Endothelial cell of umbilical vein (primary cell): ENCODE results near the gene PTPRT. TPM values are rescaled to one million over a fixed set of nuclear protein-coding genes. Genes with fewer than 3 reads are reported as not detected.

Experiments
- BruUV-seq: library from RNA; stranded (reverse); fragments of 400-500 nt; replicated peaks from 2 replicates; lab custom pipeline; 2021; lab: Mats Ljungman, UMichigan
- CTCF ChIA-PET: fragments of 300-600, 350-600 bp; sonication (Branson Sonifier 250); formaldehyde crosslinking; loops from one replicate; lab custom pipeline; 2021; ENCODE audit warnings: antibody characterized with exemption, inconsistent platforms; lab: Charles Lee
- POLR2A ChIA-PET: fragments of 300-600, 350-600 bp; sonication (Branson Sonifier 250); formaldehyde crosslinking; loops from one replicate; lab custom pipeline; 2021; ENCODE audit warnings: antibody characterized with exemption, inconsistent platforms; lab: Charles Lee
- DNase-seq: peaks from one replicate; pipeline ENCODE4 v3.0.0-alpha.2; 2011; ENCODE audit warnings: low read depth, low spot score
- FAIRE-seq: peaks from 2 replicates; lab custom pipeline; 2011; peaks lifted over from hg19 to GRCh38; lab: Jason Lieb, UNC
- H2AFZ ChIP-seq: 2 replicates; pipeline ENCODE4 v1.6.0; 2012; ENCODE audit warnings: low read depth, low read length, control low read depth, inconsistent platforms
- H3K27ac ChIP-seq: 2 replicates; pipeline ENCODE4 v1.5.1; 2011; ENCODE audit warnings: low read depth, mild to moderate bottlenecking, control low read depth, low read length, moderate library complexity; ENCODE audit not compliant: insufficient read depth
- H3K27me3 ChIP-seq, 2 experiments: 2 replicates each; pipeline versions ENCODE4 v1.6.0 to v1.6.1; 2011; ENCODE audit warnings: low read length in 2 of 2, mixed read lengths in 1 of 2; ENCODE audit not compliant: control insufficient read depth in 2 of 2, insufficient read depth in 2 of 2
- H3K36me3 ChIP-seq, 2 experiments: 2 replicates in 1 of 2; 3 replicates in 1 of 2; pipeline ENCODE4 v1.5.1; 2011; ENCODE audit warnings: low read length in 2 of 2, mild to moderate bottlenecking in 1 of 2, moderate library complexity in 1 of 2; ENCODE audit not compliant: control insufficient read depth in 2 of 2, insufficient read depth in 2 of 2; ENCODE audit errors: extremely low read depth in 1 of 2
- H3K4me1 ChIP-seq: 3 replicates; pipeline ENCODE4 v1.5.1; 2011; ENCODE audit warnings: mild to moderate bottlenecking, low read length; ENCODE audit not compliant: control insufficient read depth, insufficient read depth; ENCODE audit errors: extremely low read depth
- H3K4me2 ChIP-seq: 2 replicates; pipeline ENCODE4 v1.6.1; 2011; ENCODE audit warnings: low read length, control low read depth, mixed read lengths; ENCODE audit not compliant: insufficient read depth
- H3K4me3 ChIP-seq, 3 experiments: fragments of 200-600 bp in 1 of 3; sonication (generic), shearing (Covaris generic) in 1 of 3; replicated peaks in 1 of 3; 2 replicates each; pipeline ENCODE4 v1.5.1; 2011 to 2016; ENCODE audit warnings: control low read depth in 3 of 3, low read length in 3 of 3, mild to moderate bottlenecking in 2 of 3, inconsistent platforms in 1 of 3, low read depth in 1 of 3, moderate library complexity in 1 of 3; ENCODE audit not compliant: insufficient read depth in 1 of 3
- H3K79me2 ChIP-seq: 2 replicates; pipeline ENCODE4 v1.6.0; 2012; ENCODE audit warnings: low read length, inconsistent platforms; ENCODE audit not compliant: control insufficient read depth, insufficient read depth
- H3K9ac ChIP-seq: replicated peaks from 2 replicates; pipeline ENCODE3; 2011; ENCODE audit warnings: low read length, control low read depth; ENCODE audit not compliant: insufficient read depth; ENCODE audit errors: extremely low read depth
- H3K9me1 ChIP-seq: replicated peaks from 3 replicates; pipeline ENCODE4 v1.6.0; 2011; ENCODE audit warnings: mild to moderate bottlenecking, low read length; ENCODE audit not compliant: control insufficient read depth, insufficient read depth; ENCODE audit errors: extremely low read depth
- H3K9me3 ChIP-seq: replicated peaks from 2 replicates; pipeline ENCODE4 v1.5.1; 2012; ENCODE audit warnings: low read length, inconsistent platforms; ENCODE audit not compliant: control insufficient read depth, insufficient read depth
- H4K20me1 ChIP-seq: replicated peaks from 2 replicates; pipeline ENCODE3; 2011; ENCODE audit warnings: mild to moderate bottlenecking, low read length; ENCODE audit not compliant: control insufficient read depth, insufficient read depth; ENCODE audit errors: extremely low read depth
- EZH2 ChIP-seq: IDR thresholded peaks from 2 replicates; pipeline ENCODE4 v1.6.1; 2012; ENCODE audit warnings: borderline replicate concordance, low read depth, mild to moderate bottlenecking, moderate library complexity, low read length, inconsistent platforms; ENCODE audit not compliant: severe bottlenecking
- FOS ChIP-seq: IDR thresholded peaks from 2 replicates; pipeline ENCODE4 v1.6.1; 2011; ENCODE audit warnings: mild to moderate bottlenecking, low read length, moderate library complexity, borderline replicate concordance; ENCODE audit not compliant: insufficient read depth
- GATA2 ChIP-seq: IDR thresholded peaks from 2 replicates; pipeline ENCODE4 v1.7.0; 2011; ENCODE audit warnings: low read depth, mild to moderate bottlenecking, moderate library complexity, mixed read lengths, low read length; ENCODE audit not compliant: insufficient read length, insufficient read depth
- JUN ChIP-seq: IDR thresholded peaks from 2 replicates; pipeline ENCODE4 v1.6.1; 2011; ENCODE audit warnings: borderline replicate concordance, low read depth; ENCODE audit not compliant: insufficient read length, insufficient read depth
- MYC ChIP-seq: IDR thresholded peaks from one replicate; pipeline ENCODE4 v1.6.1; 2011; ENCODE audit warnings: mild to moderate bottlenecking, low read depth, low read length
- POLR2A ChIP-seq: IDR thresholded peaks from 2 replicates; pipeline ENCODE4 v1.6.1; 2012; ENCODE audit warnings: low read depth, mild to moderate bottlenecking, control low read depth, low read length
- POLR2AphosphoS5 ChIP-seq: IDR thresholded peaks from 2 replicates; pipeline ENCODE4 v1.6.1; 2012; ENCODE audit warnings: low read depth, mild to moderate bottlenecking, control low read depth, low read length, moderate library complexity; ENCODE audit not compliant: insufficient read depth
- dilution Hi-C: fragments of 300-500 bp; cut with MboI; formaldehyde crosslinking; loops from one replicate; pipeline ENCODE4 v1.15.0; 2019; ENCODE audit warnings: low sequenced_read_pairs; ENCODE audit not compliant: extremely low pct_ligation_motif_present
- intact Hi-C: fragments of 100-400 bp; cut with micrococcal nuclease; formaldehyde crosslinking; loops from one replicate; pipeline ENCODE4 v1.10.0; 2022
- polyA plus RNA-seq, 4 experiments: library from polyadenylated mRNA; depleted of rRNA in 3 of 4; stranded (reverse) in 3 of 4; unstranded in 1 of 4; fragments of >200 nt; gene quantifications; 2 replicates each; pipeline versions ENCODE4 v1.2.1 to v1.2.3, GENCODE V29; 2011 to 2012; ENCODE audit warnings: missing spikeins in 1 of 4
- total RNA-seq: library from RNA; stranded (reverse); gene quantifications from 2 replicates; pipeline ENCODE4 v1.2.3, GENCODE V29; 2021
- TF ChIP-seq, protein P1 (sequence below): IDR thresholded peaks from 2 replicates; pipeline ENCODE4 v1.6.1; 2011; ENCODE audit not compliant: insufficient read depth, insufficient read length
- TF ChIP-seq, protein P2 (sequence below), 2 donors: IDR thresholded peaks; 1 replicate in 1 of 2; 2 replicates in 1 of 2; pipeline ENCODE4 v1.5.1; 2011; ENCODE audit warnings: low read length in 2 of 2, mild to moderate bottlenecking in 2 of 2, moderate library complexity in 2 of 2, control low read depth in 1 of 2, inconsistent platforms in 1 of 2, low read depth in 1 of 2; ENCODE audit not compliant: insufficient read depth in 1 of 2; ENCODE audit errors: extremely low read depth in 1 of 2

The PTPRT gene
- total and polyA plus RNA-seq, 2 donors (not counting 3 experiments of a cell fraction or from before 2014, with no cell fraction given) = not detected

- Histone ChIP-seq H3K27me3 (no peaks in the 10 kb centered on the region), H4K20me1 (no peaks in the 10 kb centered on the region), H3K4me3 (no peak overlapping the region), H2AFZ (no peak overlapping the region), H3K79me2 (no peaks in the 10 kb centered on the region), H3K9ac (no peak overlapping the region), H3K4me2 (no peak overlapping the region), H3K27ac (no peak overlapping the region), H3K4me1 (no peaks in the 10 kb centered on the region), H3K36me3 (no peaks in the 10 kb centered on the region), H3K9me1 (no peaks in the 10 kb centered on the region), H3K9me3 (peaks cover 5% of the 10 kb centered on the region)
- TF ChIP-seq JUN (no peak), EZH2 (no peak), GATA2 (no peak), POLR2A (no peak), FOS (no peak), POLR2AphosphoS5 (no peak), MYC (no peak)
- TF ChIP-seq, protein P1, sequence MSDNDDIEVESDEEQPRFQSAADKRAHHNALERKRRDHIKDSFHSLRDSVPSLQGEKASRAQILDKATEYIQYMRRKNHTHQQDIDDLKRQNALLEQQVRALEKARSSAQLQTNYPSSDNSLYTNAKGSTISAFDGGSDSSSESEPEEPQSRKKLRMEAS = no peak
- TF ChIP-seq, protein P2, sequence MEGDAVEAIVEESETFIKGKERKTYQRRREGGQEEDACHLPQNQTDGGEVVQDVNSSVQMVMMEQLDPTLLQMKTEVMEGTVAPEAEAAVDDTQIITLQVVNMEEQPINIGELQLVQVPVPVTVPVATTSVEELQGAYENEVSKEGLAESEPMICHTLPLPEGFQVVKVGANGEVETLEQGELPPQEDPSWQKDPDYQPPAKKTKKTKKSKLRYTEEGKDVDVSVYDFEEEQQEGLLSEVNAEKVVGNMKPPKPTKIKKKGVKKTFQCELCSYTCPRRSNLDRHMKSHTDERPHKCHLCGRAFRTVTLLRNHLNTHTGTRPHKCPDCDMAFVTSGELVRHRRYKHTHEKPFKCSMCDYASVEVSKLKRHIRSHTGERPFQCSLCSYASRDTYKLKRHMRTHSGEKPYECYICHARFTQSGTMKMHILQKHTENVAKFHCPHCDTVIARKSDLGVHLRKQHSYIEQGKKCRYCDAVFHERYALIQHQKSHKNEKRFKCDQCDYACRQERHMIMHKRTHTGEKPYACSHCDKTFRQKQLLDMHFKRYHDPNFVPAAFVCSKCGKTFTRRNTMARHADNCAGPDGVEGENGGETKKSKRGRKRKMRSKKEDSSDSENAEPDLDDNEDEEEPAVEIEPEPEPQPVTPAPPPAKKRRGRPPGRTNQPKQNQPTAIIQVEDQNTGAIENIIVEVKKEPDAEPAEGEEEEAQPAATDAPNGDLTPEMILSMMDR (IDR thresholded peaks at IDR 0.05; ENCODE audit: extremely low read depth in 1 of 2, insufficient read depth in 1 of 2, low read depth in 1 of 2, low read length in 2 of 2) = no peak
- DNase-seq (no peak), FAIRE-seq (no peak)
- intact Hi-C loops = no loop called here
- ChIA-PET POLR2A (no interaction called here), CTCF (no interaction called here)
- dilution Hi-C loops = no loop called here
- no TSS peak for BruUV-seq
Measured at GRCh38 chr20:43171930-43172329, 17.8 kb downstream of the PTPRT start.
